HG03558 (cell line): ENCODE measurements around the gene TRIM10.
"Not testable (repeated sequence)": the region's sequence is repeated elsewhere in the genome, so short reads cannot be mapped to it uniquely, and the experiment has no call there.

Experiments used
- ATAC-seq: cut with Tn5 transposase; IDR thresholded peaks from one replicate; pipeline ENCODE4 v1.9.1; 2021; ENCODE audit warnings: moderate number of reproducible peaks; ENCODE audit not compliant: unreplicated experiment; ENCODE audit errors: extremely low read depth

TRIM10 gene

GRCh38 chr6:30172681-30173080, 11.7 kb upstream of the TRIM10 start:
- no peak for ATAC-seq

- ATAC-seq, result no peak
Observed at GRCh38 chr6:30171677-30172471, 10.9 kb upstream of the TRIM10 start.

GRCh38 chr6:30169658-30170614, 8.9 kb upstream of the TRIM10 start:
- no peak for ATAC-seq

GRCh38 chr6:30168741-30169140, 7.7 kb upstream of the TRIM10 start:
- no peak for ATAC-seq

GRCh38 chr6:30167101-30167500, 6.1 kb upstream of the TRIM10 start:
- ATAC-seq, result no peak

- ATAC-seq, result not testable (repeated sequence)
Observed at GRCh38 chr6:30165238-30165637, 4.2 kb upstream of the TRIM10 start.

GRCh38 chr6:30164714-30165113, 3.7 kb upstream of the TRIM10 start:
- no peak for ATAC-seq

- no peak for ATAC-seq
Observed at GRCh38 chr6:30163918-30164654, 3.1 kb upstream of the TRIM10 start.

- no peak for ATAC-seq
Observed at GRCh38 chr6:30163090-30163917, 2.3 kb upstream of the TRIM10 start, which contains the start of gene TRIM15. Gene TRIM15, plus strand, starts transcription at chr6:30163546. Its CDS starts 139 bp downstream, at chr6:30163685.

GRCh38 chr6:30162265-30163089, 1.5 kb upstream of the TRIM10 start:
- no peak for ATAC-seq

- no peak for ATAC-seq
Observed at GRCh38 chr6:30160008-30160784, 815 bp downstream of the TRIM10 start.

GRCh38 chr6:30158475-30159040, 2.5 kb downstream of the TRIM10 start:
- ATAC-seq, result no peak

- ATAC-seq, result no peak
Observed at GRCh38 chr6:30157999-30158398, 3.0 kb downstream of the TRIM10 start.

- no peak for ATAC-seq
Observed at GRCh38 chr6:30157581-30157980, 3.4 kb downstream of the TRIM10 start.

GRCh38 chr6:30156774-30157173, 4.2 kb downstream of the TRIM10 start:
- ATAC-seq, result no peak

GRCh38 chr6:30156262-30156599, 4.8 kb downstream of the TRIM10 start:
- ATAC-seq, result no peak

GRCh38 chr6:30155520-30156261, 5.3 kb downstream of the TRIM10 start:
- no peak for ATAC-seq
